ENCODE results near the gene SLC9A2. TPM values are rescaled to one million over a fixed set of nuclear protein-coding genes. Genes with fewer than 3 reads are reported as not detected.
A peak's percentile ranks its signal among the peaks of the same experiment; 100 is the strongest.

The SLC9A2 gene
- total and polyA plus RNA-seq, 4 experiments from 2014 or later, result not detected

DNA sequence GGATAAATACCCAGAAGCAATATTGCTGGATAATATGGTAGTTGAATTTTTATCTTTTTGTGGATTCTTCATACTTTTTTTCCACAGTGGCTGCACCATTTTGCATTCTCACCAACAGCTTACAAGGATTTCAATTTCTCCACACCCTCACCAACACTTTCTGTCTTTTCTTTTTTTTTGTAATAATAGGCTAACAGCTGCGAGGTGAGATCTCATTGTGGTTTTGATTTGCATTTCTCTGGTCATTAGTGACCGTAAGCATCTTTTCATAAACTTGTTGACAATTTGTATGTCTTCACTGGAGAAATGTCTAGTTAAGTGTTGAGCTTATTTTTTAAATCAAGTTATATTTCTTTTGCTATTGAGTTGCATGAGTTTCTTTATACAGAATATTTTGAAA, 17.6 kb upstream of the SLC9A2 start:
- Mint-ChIP-seq H3K4me1 (no peaks in the 10 kb centered on the region), H3K4me3 (no peak overlapping the region), H3K27me3 (peaks cover 14 to 17% of the 10 kb centered on the region in 2 donors), H3K9me3 (peaks cover 0 to 2% (median 0%) of the 10 kb centered on the region in 8 donors), H3K36me3 (no peaks in the 10 kb centered on the region), H3K27ac (no peak overlapping the region)
- Histone ChIP-seq H3K9me3 (ENCODE audit: control insufficient read depth in 1 of 2, low read length in 2 of 2) (no peaks in the 10 kb centered on the region), H3K36me3 (ENCODE audit: insufficient read depth, low read length) (no peaks in the 10 kb centered on the region), H3K27ac (ENCODE audit: low read depth, low read length) (no peak overlapping the region), H3K4me3 (ENCODE audit: low read length in 2 of 2) (no peak overlapping the region), H3K4me1 (ENCODE audit: insufficient read depth, low read length) (no peaks in the 10 kb centered on the region), H3K27me3 (ENCODE audit: insufficient read depth, low read length) (no peaks in the 10 kb centered on the region)
- intact Hi-C loops (cut with micrococcal nuclease), result no loop called here
- CTCF ChIA-PET (ENCODE audit: partially characterized antibody), result no interaction called here
- DNase-seq, result no peak
- POLR2A ChIA-PET (ENCODE audit: partially characterized antibody), result no interaction called here

GRCh38 chr2:102603904-102604303, 15.4 kb upstream of the SLC9A2 start:
- intact Hi-C loops (cut with micrococcal nuclease), result no loop called here
- Histone ChIP-seq H3K4me1 (ENCODE audit: insufficient read depth, low read length) (no peaks in the 10 kb centered on the region), H3K9me3 (ENCODE audit: control insufficient read depth in 1 of 2, low read length in 2 of 2) (no peaks in the 10 kb centered on the region), H3K4me3 (ENCODE audit: low read length in 2 of 2) (no peak overlapping the region), H3K36me3 (ENCODE audit: insufficient read depth, low read length) (no peaks in the 10 kb centered on the region), H3K27me3 (ENCODE audit: insufficient read depth, low read length) (no peaks in the 10 kb centered on the region), H3K27ac (ENCODE audit: low read depth, low read length) (no peak overlapping the region)
- ChIA-PET POLR2A (ENCODE audit: partially characterized antibody) (no interaction called here), CTCF (ENCODE audit: partially characterized antibody) (no interaction called here)
- Mint-ChIP-seq H3K4me1 (no peaks in the 10 kb centered on the region), H3K27ac (no peak overlapping the region), H3K9me3 (peaks cover 0 to 4% (median 0%) of the 10 kb centered on the region in 8 donors), H3K4me3 (no peak overlapping the region), H3K36me3 (no peaks in the 10 kb centered on the region), H3K27me3 (peaks cover 9 to 16% of the 10 kb centered on the region in 2 donors)
- DNase-seq, result no peak

DNA sequence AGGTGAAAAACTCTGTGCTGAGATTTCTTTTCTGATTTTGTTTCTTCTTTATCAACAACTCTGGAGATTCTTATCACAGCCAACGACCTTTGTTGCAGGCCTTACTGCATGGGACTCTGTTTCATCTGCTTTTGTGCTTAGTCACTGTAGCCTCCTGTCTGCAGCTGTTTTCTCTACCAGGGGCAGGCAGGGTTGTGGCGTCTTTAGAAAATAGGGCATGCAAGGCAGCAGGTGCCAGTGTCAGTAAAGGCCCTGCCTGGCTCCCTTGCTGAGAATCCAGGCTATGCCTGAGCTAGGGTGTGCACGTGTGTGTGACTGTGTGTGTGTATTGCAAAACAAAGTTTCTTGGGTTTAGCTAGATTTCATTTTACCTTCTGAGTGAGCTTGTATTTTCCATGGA, 14.6 kb upstream of the SLC9A2 start:
- POLR2A ChIA-PET (ENCODE audit: partially characterized antibody), result no interaction called here
- no peak overlapping the region for H3K27ac ChIP-seq (ENCODE audit: low read depth, low read length)
- DNase-seq, result no peak
- peaks cover 9 to 16% of the 10 kb centered on the region in 2 donors for H3K27me3 Mint-ChIP-seq
- no peak overlapping the region for H3K4me3 Mint-ChIP-seq
- H3K27ac Mint-ChIP-seq, result no peak overlapping the region
- no peaks in the 10 kb centered on the region for H3K36me3 Mint-ChIP-seq
- intact Hi-C loops (cut with micrococcal nuclease), result no loop called here
- no peaks in the 10 kb centered on the region for H3K27me3 ChIP-seq (ENCODE audit: insufficient read depth, low read length)
- H3K9me3 Mint-ChIP-seq, result peaks cover 0 to 4% (median 0%) of the 10 kb centered on the region in 8 donors
- H3K9me3 ChIP-seq (ENCODE audit: control insufficient read depth in 1 of 2, low read length in 2 of 2), result no peaks in the 10 kb centered on the region
- H3K36me3 ChIP-seq (ENCODE audit: insufficient read depth, low read length), result no peaks in the 10 kb centered on the region
- H3K4me1 Mint-ChIP-seq, result no peaks in the 10 kb centered on the region
- no peaks in the 10 kb centered on the region for H3K4me1 ChIP-seq (ENCODE audit: insufficient read depth, low read length)
- no peak overlapping the region for H3K4me3 ChIP-seq (ENCODE audit: low read length in 2 of 2)
- CTCF ChIA-PET (ENCODE audit: partially characterized antibody), result no interaction called here

DNA sequence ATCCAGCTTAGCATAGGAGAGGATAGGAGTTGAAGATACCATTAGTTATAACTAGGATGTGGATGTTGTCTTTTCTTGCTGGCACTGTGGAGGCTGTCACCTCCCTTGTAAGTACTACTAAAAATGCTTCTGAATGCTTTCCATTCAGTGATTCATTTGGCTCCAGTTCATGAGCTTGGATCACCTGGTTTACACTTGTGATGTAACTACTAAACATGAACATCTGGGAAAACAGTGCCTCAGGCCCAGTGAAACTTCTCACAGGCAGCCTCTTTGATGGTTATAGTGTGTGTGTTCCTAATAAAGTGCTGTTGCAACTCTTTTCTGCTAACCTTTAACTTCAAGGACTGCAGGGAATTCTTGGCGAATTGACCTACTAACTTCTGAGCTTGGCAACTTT, 13.0 kb upstream of the SLC9A2 start:
- Mint-ChIP-seq H3K4me3 (no peak overlapping the region), H3K27ac (no peak overlapping the region), H3K36me3 (no peaks in the 10 kb centered on the region), H3K9me3 (peaks cover 0 to 2% (median 0%) of the 10 kb centered on the region in 8 donors), H3K27me3 (peaks cover 4 to 10% of the 10 kb centered on the region in 2 donors), H3K4me1 (no peaks in the 10 kb centered on the region)
- intact Hi-C loops (cut with micrococcal nuclease), result no loop called here
- H3K9me3 ChIP-seq (ENCODE audit: control insufficient read depth in 1 of 2, low read length in 2 of 2), result no peaks in the 10 kb centered on the region
- no peak overlapping the region for H3K4me3 ChIP-seq (ENCODE audit: low read length in 2 of 2)
- H3K27ac ChIP-seq (ENCODE audit: low read depth, low read length), result no peak overlapping the region
- H3K4me1 ChIP-seq (ENCODE audit: insufficient read depth, low read length), result no peaks in the 10 kb centered on the region
- ChIA-PET CTCF (ENCODE audit: partially characterized antibody) (interaction anchor here (1.5 kb wide), 1 partner anchor 10 kb away, joined by 5 read pairs; no protein-coding TSS in a partner anchor), POLR2A (ENCODE audit: partially characterized antibody) (no interaction called here)
- no peaks in the 10 kb centered on the region for H3K36me3 ChIP-seq (ENCODE audit: insufficient read depth, low read length)
- H3K27me3 ChIP-seq (ENCODE audit: insufficient read depth, low read length), result no peaks in the 10 kb centered on the region
- no peak for DNase-seq

DNA sequence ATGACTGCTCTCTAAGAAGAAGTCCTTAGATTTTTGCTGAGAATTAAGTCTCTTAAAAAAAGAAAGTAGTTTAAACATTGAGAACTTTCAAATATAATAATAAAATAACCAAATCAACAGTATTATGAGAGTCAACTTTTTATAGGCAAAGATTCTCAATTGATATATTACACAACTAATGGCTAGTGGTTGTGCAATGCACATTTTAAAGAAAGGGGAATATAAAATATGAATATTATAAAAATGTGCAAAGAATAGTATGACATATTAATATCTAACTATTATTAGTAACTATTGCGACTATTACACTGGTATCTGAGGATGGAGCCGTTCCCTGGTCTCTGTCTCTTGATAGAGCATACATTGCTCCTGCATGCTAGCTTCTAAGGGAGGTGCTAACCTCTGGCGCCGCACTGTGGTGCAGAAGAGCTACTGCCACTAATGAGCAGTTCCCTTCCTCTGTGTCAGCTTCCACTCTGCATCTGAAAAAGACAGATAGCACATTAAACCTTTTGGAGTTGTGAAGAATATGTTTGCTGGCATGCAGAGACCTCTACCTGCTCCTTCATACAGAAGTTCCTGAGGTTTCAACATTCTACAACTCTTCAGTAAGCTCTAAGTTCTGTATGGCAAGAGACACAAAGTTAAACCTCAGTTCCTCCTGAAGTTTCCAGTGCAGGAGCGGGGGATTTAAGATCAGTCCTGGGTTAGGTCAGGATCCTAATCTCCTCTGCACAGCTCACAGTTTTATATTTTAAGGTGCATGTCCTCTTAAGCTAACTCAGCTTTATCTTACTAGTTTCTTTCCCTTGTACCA, 3.5 kb upstream of the SLC9A2 start:
- Mint-ChIP-seq H3K27ac (no peak overlapping the region), H3K36me3 (no peaks in the 10 kb centered on the region), H3K4me3 (no peak overlapping the region), H3K4me1 (peaks cover 6 to 11% (median 8%) of the 10 kb centered on the region in 4 donors), H3K27me3 (peaks cover 26 to 40% of the 10 kb centered on the region in 2 donors), H3K9me3 (no peaks in the 10 kb centered on the region)
- intact Hi-C loops (cut with micrococcal nuclease), result loop anchor here (1.0 kb wide), 1 partner anchor 143 kb away; the partner anchor contains the start of gene SLC9A4
- H3K4me3 ChIP-seq (ENCODE audit: low read length in 2 of 2), result no peak overlapping the region
- ChIA-PET POLR2A (ENCODE audit: partially characterized antibody) (no interaction called here), CTCF (ENCODE audit: partially characterized antibody) (interaction anchor here (0.8 to 1.6 kb wide), 4 partner anchors 9 to 375 kb away, joined by 3 to 7 read pairs (median 4); partner anchors contain the start of gene SLC9A4)
- H3K27ac ChIP-seq (ENCODE audit: low read depth, low read length), result no peak overlapping the region
- H3K9me3 ChIP-seq (ENCODE audit: control insufficient read depth in 1 of 2, low read length in 2 of 2), result no peaks in the 10 kb centered on the region
- H3K36me3 ChIP-seq (ENCODE audit: insufficient read depth, low read length), result no peaks in the 10 kb centered on the region
- H3K27me3 ChIP-seq (ENCODE audit: insufficient read depth, low read length), result peaks cover 12% of the 10 kb centered on the region
- peaks cover 7% of the 10 kb centered on the region for H3K4me1 ChIP-seq (ENCODE audit: insufficient read depth, low read length)
- peak; percentile 6 to 37 (median 8) for DNase-seq

- CTCF ChIA-PET (ENCODE audit: partially characterized antibody), result no interaction called here
- H3K4me1 Mint-ChIP-seq, result peaks cover 6 to 11% (median 8%) of the 10 kb centered on the region in 4 donors
- Histone ChIP-seq H3K9me3 (ENCODE audit: control insufficient read depth in 1 of 2, low read length in 2 of 2) (no peaks in the 10 kb centered on the region), H3K27me3 (ENCODE audit: insufficient read depth, low read length) (peaks cover 12% of the 10 kb centered on the region), H3K4me3 (ENCODE audit: low read length in 2 of 2) (peak overlapping the region in 1 of 2 donors; percentile 30), H3K27ac (ENCODE audit: low read depth, low read length) (no peak overlapping the region), H3K36me3 (ENCODE audit: insufficient read depth, low read length) (no peaks in the 10 kb centered on the region), H3K4me1 (ENCODE audit: insufficient read depth, low read length) (peaks cover 7% of the 10 kb centered on the region)
- intact Hi-C loops (cut with micrococcal nuclease), result no loop called here
- no peak overlapping the region for H3K27ac Mint-ChIP-seq
- POLR2A ChIA-PET (ENCODE audit: partially characterized antibody), result no interaction called here
- no peak for DNase-seq
- H3K36me3 Mint-ChIP-seq, result no peaks in the 10 kb centered on the region
- H3K27me3 Mint-ChIP-seq, result peaks cover 43 to 54% of the 10 kb centered on the region in 2 donors
- no peaks in the 10 kb centered on the region for H3K9me3 Mint-ChIP-seq
- H3K4me3 Mint-ChIP-seq, result peak overlapping the region; percentile 28 to 93 (median 77)
Measured at GRCh38 chr2:102618452-102619413, 620 bp upstream of the SLC9A2 start.

DNA sequence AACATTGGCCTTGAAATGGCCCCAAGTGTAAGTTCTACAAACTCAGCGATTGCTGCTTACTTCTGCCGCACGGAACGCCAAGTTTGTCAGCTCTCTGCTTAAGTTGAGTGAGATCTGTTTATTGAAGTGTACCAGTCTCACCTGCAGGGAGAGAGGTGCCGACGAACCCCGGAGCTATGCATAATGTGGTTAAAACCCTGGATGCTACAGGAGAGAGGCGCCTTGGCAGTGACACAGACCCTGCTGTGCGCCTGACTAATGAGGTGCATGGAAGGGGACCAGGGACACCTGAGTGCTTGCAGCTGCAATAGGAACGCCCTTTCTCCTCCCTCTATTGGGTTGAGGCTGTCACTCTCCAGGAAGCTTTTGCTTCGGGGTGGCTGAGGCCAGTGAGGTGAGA, 979 bp downstream of the SLC9A2 start:
- Histone ChIP-seq H3K27me3 (ENCODE audit: insufficient read depth, low read length) (peaks cover 12% of the 10 kb centered on the region), H3K27ac (ENCODE audit: low read depth, low read length) (no peak overlapping the region), H3K4me1 (ENCODE audit: insufficient read depth, low read length) (peaks cover 7% of the 10 kb centered on the region), H3K9me3 (ENCODE audit: control insufficient read depth in 1 of 2, low read length in 2 of 2) (no peaks in the 10 kb centered on the region), H3K4me3 (ENCODE audit: low read length in 2 of 2) (no peak overlapping the region), H3K36me3 (ENCODE audit: insufficient read depth, low read length) (no peaks in the 10 kb centered on the region)
- no peaks in the 10 kb centered on the region for H3K36me3 Mint-ChIP-seq
- ChIA-PET CTCF (ENCODE audit: partially characterized antibody) (no interaction called here), POLR2A (ENCODE audit: partially characterized antibody) (no interaction called here)
- H3K9me3 Mint-ChIP-seq, result no peaks in the 10 kb centered on the region
- intact Hi-C loops (cut with micrococcal nuclease), result no loop called here
- H3K4me3 Mint-ChIP-seq, result peak overlapping the region in 6 of 8 donors; percentile 15 to 74 (median 54)
- no peak for DNase-seq
- H3K4me1 Mint-ChIP-seq, result peaks cover 6 to 11% (median 8%) of the 10 kb centered on the region in 4 donors
- H3K27me3 Mint-ChIP-seq, result peaks cover 40 to 45% of the 10 kb centered on the region in 2 donors
- no peak overlapping the region for H3K27ac Mint-ChIP-seq
